RKO (cell line): Measurements from ENCODE around the gene CORO7.
A peak's percentile ranks its signal among the peaks of the same experiment; 100 is the strongest.

Experiments
- DNase-seq: peaks from one replicate; pipeline ENCODE4 v3.0.0-alpha.2; 2016; ENCODE audit warnings: low spot score

CORO7 gene

DNA sequence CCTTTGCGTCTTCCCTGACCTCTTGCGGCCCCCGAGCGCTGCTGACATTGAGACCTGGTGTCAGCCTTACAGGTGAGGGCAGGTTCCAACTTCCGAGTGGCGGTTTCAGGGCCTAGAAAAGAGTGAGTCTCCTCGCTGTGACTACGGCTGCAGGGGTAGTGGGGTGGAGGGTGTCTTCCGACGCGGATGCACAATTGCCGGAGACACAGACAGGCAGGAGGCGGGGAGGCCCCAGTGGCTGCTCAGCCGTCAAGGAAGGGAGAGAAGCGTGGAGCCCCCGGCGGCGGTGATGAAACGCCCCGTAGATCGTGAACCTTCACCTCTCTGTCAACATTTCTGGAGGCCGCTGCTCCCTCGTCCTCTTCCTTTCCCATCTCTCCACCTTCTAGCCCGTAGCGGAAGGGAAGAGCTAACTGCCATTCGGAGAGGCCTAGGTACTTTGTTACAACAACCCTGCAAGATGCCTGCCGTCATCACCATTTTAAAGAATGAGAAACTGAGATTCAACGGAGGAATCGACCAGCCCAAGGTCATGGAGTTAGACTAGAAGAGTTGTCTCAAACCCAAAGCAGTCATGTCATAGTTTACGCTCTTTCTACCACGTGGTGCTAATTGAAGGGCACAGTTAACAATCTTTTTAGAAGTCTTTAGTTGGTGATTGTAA lies 9.8 kb upstream of the CORO7 start:
- peak; percentile 49 for DNase-seq

DNA sequence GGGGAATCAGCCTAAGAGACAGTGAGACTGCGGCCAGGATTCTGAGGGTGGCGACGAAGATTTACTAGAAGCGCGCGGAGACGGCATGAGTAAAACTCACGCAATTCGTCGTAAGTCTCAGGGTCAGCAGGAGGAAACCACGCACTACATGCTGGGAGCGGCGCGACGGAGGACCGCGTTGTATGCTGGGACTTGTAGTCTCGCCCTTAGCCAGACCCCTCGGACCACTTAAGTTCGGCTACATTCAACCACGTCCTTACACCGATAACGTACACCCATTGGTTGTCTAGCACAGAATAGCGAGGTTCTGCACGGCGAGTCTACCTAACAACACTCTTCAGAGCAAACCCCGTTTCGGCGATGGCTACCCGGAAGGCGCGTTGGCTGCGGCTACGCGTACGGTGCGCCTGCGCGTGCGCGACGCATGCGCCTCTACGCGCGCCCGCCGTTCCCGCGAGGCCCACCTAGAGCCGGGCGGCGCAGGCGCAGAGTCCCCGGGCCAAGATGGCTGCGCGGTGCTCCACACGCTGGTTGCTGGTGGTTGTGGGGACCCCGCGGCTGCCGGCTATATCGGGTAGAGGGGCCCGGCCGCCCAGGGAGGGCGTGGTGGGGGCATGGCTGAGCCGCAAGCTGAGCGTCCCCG lies 9.1 kb upstream of the CORO7 start, which contains the start of gene DNAJA3:
DNAJA3 (plus strand) TSS at position 491 of the 643 bp plus-strand sequence; CDS start at position 505, 14 bp downstream.
- DNase-seq, result peak; percentile 97

DNA sequence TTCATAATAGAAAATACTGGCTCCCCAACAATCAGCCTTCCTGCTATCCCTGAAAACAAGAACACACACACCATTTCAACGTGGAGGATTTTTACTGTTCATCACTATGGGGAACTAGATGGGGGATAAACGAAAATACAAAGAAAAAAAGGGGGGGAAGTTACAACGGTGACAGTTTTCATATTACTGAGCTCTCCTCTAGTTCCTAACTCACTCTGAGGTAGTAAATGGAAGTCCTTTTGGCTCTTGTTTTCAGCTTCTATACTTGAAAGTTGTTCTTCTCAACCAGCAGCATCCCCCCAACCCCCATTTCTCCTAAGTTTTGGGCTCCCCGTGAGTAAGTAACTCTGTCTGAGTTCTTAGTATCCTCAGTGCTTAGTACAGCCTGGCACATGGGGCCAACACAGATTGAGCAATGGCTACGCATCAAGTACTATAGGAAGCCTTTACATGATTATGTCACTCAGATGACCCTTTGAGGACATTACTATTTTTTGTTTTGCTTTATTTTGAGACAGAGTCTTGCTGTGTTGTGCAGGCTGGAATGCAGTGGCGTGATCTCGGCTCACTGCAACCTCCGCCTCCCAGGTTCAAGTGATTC lies 4.2 kb upstream of the CORO7 start:
- no peak for DNase-seq

DNA sequence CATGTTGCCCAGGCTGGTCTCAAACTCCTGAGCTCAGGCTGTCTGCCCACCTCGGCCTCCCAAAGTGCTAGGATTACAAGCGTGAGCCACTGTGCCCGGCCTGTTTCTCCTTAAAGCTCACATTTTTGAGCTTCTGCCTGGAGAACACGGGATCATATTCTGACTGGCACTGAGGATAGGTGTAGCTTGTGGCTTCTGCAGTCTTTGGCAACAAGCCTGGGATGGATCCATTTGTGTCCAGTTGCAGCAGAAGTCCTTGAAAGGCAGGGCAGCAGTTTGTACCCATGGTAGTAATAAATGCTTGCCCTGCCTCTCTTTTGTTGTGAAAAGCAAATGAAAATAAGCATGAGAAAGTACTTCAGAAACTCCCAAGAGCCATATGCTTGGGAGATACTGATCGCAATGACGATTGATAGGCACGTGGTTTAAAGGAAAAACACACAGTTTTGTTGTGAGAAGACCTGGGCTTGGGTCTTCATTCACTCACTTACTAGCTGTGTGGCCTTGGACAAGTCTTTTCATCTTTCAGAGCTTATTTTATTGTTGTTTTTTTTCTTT lies 3.1 kb upstream of the CORO7 start:
- no peak for DNase-seq

DNA sequence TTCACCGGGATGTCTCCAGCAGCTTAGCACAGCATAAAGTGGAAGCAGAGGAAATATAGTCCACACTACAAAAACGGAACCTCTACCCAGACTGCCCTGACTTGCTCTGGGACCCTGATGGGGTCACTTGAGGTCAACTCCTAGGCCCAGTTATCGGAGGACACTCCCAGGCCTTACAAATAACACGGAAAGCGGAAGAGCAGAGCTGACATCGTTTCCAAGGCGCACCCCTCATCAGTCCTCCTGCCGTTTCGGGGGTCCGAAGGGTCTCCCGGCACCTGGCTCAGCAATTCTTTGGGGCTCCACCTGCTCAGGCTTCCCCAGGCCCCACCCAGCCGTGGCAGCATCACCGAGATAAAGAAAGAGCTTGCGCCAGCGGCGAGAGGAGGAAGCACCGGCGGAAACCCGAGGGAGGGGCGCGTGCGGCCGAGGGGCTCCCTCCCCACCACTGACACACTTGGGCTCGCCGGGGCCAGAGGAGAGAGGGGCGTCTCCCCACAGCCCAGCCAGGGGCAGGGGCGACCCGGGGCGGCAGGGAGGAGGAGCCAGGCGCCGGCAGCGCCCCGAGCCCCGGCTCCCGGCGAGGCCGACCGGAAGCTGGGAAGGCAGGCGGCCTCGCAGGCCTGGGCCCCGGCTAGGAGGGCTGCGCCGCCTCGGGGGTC lies 727 bp downstream of the CORO7 start:
- DNase-seq, result peak; percentile 62

DNA sequence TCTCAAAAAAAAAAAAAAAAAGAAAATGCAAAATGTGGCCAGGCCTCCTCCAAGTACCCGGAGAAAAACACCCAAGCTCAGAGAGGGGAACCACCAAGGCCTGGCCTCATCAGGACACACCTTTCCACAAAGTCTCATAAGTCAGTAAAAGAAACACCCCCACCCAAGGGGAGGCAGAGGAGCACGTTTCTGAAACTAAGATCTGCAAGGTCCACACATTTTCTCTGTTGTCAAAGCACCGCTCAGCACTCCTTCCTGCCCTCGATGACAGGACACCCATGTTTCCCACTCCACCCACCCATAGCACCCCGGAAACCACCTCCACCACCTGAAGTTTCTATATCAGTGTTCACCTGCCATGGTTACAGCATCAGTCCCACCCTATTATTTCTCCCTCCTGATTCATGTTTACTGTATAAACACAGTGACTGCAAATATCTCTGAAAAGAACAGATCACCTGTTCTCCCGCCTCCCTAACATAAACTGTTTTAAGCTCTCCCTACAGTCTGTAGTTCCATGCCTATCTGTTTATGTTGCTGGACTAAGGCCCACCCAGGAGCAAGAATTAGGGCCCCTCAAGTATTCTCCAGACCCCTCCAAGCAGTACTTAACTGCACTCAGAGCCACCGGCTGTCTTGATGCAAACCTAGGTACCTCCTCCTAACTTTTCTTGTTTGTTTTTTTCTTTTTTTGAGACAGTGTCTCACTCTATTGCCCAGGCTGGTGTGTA lies 2.0 kb downstream of the CORO7 start:
- no peak for DNase-seq

DNA sequence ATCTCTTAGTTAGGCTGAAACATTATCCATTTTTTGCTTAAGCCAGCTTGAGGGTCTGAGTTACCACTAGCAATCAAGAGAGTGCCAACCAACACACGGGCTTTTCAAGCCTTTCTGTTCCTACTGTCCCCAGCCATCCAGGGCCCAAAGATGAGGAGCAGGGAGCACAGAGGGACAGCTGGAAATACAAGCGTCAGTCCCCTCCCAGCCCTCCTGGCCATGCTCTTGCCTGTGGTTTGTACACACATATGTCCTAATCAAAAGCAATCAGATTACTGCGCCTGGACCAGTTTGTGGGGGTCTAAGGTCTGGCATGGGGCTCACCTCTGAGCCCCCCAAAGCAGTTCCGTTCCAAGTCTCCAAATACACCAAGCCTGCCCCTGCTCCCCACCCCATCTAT lies 3.5 kb downstream of the CORO7 start:
- DNase-seq, result no peak

DNA sequence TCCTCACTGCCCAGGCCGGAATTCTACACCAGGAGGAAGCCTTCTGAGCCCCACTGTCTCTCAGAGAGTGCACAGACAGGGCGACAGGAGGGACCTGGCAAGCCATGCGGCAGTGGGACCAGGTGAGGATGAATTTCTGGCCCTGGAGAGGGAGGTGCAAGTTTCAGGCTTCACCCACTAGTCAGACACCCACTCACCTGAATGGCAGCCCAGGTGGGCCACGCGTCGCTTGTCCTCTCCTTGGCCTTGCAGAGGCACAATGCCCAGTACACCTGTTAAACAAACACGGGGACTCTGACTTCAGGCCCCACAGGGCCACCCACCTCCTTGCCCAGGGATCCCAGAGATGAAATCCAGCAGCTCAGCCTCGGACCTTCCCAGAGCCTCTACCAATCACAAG lies 4.2 kb downstream of the CORO7 start:
- DNase-seq, result no peak

DNA sequence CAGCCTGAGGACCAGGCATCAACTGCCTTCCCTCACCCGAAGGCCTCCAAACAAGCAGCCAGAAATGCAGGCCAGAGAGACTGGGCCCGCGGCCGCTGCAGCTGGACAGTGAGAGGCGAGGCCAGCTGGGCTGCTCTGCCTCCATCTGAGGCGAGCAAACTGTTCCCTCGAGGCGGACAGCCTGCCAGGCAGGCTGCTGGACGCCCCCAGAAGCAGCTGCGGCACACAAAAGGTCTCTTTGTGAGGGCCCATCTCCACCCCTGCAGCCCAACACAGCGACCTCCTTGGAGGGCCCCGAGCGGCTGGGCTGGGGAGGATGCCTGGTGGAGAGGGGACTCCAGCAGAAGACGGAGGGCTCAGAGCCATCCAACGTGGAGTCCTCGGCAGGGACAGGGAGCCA lies 4.7 kb downstream of the CORO7 start:
- no peak for DNase-seq

DNA sequence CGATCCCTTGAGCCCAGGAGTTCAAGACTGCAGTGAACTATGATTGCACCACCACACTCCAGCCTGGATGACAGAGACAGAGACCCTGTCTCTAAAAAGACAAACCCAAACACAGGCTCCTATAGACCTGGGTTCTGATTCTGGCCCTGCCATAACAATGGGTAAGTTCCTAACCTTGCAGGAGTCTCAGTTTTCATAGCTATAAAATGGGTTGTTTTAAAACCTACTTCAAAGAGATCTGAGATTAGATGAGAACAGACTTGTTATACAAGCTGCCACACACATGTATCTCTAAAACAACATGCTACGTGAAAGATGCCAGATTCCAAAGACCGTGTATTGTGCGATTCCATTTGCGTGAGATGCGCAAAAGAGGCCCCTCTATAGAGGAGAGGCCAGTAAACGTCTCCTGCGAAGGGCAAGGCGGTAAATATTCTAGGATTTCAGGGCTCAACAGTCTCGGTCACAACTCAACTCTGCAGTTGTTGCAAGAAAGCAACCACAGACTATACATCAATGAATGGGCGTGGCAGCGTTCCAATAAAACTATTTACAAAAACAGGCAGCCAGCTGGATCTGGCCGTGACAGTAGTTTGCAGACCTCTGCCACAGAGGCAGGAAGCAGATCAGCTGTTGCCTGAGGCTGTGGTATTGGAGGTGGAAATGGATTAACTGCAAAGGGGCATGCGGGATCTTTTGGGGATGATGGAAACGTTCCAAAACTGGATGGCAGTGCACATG lies 5.9 kb downstream of the CORO7 start:
- DNase-seq, result no peak

DNA sequence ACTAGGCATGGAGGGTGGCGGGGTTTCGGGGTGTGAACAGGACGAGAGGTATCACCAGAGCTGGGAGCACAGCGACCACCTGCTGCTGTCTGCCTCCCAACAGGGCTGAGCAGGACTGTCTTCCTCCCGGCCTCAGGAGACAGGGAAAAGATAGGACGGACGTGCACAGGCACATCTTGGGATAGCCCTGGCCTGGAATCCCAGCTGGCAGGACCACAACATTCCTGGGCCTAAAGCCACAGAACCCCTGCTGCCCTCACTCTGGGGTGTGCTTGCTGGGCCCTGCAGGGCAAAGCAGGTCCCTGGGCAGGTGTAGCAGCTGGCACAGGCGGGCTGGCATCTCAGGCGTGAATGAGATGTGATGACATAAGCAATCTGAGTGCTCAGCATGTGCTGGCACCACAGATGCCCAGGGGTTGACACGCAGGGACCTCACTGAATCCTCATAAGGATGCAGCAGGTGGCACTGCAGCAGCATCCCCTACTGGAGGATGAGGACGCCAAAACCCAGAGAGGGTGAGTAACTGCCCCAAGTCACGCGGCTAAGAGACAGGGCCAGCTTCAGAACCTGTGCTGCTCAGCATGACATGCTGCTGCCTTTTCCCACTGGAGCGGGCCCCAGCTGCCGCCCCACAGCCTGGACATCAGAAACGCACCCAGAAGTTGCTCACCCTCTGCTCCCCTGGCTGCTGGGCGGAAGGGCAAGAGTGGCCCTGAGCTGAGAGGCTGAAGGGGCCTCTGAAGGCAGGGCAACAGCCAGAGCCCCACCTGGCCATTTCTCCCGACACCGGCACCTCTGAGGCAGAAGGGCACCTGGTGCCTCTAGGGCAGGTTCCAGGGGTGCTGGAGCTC lies 7.1 kb downstream of the CORO7 start:
- peak; percentile 41 for DNase-seq

DNA sequence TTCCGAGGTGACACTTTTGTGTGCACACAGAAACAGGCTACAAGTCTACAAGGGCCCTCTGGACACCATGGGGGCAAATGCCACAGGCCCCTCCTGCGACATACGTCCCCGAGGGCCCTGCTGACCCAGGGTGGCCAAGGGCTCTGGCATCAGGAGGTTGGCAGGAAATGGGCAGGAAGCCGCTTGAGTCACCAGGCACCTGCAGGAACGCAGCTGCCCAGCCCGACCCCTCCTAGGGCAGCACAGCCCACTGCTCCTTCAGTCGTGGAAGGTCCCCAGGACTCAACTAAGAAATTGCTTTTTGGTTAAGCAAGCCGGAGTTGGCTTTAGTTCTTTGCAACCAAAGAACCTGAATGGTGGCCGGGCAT lies 8.1 kb downstream of the CORO7 start:
- DNase-seq, result no peak

DNA sequence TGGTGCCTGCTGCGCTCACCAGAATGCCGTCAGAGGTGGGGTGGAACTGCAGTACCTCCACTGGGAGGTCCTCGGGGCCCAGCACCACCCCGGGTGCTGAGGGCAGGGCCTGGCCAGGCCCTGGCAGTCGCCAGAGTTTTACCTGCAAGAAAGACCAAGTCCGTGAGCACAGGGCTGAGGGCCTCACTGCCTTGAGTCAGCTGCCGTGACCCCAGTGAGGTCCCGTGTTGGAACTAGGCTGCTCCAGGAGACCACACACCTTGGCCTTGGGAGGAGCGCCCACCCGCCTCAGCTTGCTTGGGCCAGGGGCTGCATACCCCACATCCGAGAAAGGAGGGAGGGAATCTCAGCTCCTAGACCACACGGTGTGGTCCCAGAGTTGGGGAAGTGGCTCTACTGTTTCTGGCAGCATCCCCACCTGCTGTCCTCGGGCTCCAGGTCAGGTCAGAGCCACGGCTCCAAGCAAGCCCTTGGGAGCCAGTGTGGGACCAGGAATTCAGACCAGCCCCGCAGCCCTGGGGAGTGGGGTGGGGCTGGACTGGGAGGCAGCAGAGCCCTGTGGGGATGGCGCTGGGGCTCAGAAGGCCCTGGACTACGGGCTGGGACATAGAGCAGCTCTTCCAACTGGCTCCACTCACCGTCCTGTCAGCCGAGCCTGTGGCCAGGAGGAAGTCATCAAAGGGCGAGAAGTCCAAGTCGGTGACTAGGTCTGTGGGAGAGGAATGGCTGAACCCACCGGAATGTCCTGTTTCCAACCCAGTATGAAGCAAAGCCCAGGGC lies 8.7 kb downstream of the CORO7 start:
- DNase-seq, result no peak

DNA sequence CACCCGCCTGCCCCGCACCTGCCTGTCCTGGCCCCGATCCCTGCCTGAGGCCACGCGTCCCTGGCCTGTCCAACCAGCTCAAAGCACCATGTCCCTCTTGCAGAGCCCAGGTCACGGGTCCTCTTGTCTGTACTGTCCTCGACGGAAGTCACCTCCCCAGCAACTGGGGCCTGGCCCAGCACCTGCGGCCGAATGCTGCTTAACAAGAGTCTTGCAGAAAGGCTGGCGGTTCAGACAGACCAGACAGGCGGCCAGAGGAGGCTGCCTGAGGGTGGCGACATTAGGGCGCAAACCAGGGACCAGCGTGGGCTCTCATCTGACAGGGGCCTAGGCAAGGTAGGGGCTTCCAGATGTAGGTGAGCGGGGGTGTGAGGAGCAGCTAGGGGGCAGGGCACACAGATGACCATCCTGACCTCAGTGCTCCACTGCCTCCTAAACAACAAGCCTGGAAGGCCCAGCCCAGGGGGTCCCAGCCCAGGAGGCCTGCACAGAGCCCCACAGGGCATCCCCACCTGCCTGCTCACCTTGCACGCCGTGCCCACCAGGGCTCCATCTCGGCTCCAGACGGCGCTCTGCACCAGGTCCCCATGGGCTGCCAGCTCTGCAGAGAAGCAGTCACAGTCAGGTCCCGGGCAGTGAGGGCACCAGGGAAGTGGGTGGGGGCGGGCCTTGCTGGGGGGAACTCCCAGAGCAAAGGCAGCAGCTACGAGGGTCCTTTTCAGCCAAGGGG lies 11.3 kb downstream of the CORO7 start:
- no peak for DNase-seq

DNA sequence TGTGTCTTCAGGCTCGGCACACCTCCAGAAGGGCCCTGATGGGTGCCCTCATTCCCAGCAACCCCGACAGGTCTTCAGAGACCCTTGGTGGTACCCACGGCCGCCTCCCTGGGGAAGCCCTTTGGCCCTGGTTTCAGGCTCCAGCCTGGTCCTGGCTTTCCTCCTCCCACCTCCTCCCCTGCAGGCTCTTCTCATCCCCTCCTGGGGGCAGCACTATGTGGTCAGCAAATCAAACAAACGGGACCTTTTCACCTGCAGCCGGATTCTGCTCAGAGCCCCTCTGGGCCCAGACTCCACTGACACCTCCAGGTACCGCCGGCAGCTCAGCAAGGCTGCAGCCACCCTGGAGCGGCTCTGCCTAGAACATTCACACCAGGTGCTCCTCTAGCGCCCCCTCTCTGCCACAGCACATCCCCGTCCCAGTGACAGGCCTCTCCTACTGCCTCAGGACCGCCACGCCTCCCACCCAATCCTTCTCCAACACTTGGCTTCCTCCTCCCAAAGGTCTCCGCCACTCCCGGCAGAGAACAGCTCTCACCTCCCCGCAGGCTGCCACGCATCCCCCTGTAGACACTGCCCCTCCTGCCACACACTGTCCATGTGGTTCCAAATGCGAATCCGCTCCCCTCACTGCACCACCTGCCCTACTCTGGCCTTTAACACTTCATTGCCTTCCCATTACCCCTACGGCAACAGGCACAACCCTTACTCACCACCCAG lies 12.0 kb downstream of the CORO7 start:
- peak; percentile 35 for DNase-seq

DNA sequence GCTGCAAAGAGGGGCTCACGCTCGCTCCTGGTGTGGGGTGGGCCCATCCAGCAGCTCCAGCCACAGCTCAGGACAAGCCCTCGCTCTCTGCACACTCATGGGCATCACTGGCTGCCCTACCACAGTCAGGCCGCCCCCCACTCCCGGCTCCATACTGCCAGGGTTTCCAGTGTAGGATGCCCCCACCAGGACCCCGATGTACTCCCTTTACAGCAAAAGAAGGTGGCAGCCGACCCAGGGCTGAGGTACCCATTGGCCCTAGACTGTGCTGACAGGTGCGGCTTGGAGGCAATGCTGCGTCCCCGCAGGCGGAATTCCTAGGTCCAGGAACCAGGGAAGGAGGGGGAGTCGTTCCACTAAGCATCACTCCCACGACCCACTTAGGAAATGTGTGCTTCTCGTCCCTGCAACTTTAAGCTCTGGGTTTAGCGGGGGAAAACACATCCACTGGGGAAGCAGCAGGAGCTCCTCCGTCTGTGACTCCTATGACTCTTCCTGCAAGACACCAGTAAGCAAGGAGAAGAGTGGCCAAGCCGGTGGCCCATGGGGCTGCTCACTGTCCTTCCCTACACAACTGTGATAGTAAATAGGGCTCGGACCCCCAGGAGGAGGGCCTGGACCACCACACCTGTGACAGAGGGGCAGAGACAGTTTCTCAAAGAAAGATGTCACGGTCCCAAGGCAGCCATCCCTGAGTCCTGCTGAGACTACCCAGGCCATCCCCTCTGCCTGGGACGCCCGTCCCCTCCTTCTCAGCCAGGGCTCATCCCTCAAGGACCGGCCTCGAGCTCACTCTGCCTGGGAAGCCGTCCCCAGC lies 13.1 kb downstream of the CORO7 start:
- DNase-seq, result no peak

DNA sequence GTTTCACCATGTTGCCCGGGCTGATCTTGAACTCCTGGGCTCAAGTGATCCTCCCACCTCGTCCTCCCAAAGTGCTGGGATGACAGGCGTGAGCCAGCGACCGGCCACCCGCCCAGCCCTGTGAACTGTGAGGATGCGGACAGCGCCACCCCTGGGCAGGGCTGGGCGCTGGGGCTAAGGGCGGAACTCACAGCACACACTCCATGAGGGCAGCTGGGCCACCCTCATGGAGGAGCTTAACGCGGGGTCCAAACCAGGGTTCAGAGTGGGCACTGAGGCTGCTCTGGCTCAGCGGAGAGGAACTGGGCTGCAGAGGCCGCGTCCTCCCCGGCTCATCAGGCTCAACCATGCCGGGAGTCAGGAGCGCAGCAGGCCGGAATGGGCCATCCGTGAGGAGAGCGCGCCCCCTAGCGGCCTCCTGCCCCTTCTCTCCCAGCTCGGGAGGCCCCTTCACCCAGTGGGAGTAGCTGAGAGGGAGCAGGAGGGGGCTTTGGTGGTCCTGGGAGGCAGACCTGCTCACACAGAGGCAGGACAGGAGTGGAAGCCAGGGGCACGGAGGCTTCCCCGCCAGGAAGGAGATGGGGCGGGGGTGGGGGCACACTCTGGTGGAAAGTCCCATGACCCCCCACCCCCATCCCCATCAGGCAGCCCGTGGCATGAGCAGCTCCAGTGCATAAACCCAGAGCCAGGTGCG lies 13.8 kb downstream of the CORO7 start:
- peak; percentile 61 for DNase-seq
